DND-41 (cell line): ENCODE measurements around the gene NEMP2.

Source experiments
- EZH2 ChIP-seq: IDR thresholded peaks from 3 replicates; pipeline ENCODE4 v1.6.1; 2012; ENCODE audit warnings: borderline replicate concordance, low read depth, mild to moderate bottlenecking, moderate library complexity, low read length, inconsistent platforms; ENCODE audit not compliant: severe bottlenecking
- TF ChIP-seq, protein P1 (sequence below): IDR thresholded peaks from 2 replicates; pipeline ENCODE4 v1.5.1; 2012; ENCODE audit warnings: borderline replicate concordance, low read length, moderate library complexity, mild to moderate bottlenecking; ENCODE audit not compliant: poor library complexity, severe bottlenecking; ENCODE audit errors: extremely low read depth

DNA sequence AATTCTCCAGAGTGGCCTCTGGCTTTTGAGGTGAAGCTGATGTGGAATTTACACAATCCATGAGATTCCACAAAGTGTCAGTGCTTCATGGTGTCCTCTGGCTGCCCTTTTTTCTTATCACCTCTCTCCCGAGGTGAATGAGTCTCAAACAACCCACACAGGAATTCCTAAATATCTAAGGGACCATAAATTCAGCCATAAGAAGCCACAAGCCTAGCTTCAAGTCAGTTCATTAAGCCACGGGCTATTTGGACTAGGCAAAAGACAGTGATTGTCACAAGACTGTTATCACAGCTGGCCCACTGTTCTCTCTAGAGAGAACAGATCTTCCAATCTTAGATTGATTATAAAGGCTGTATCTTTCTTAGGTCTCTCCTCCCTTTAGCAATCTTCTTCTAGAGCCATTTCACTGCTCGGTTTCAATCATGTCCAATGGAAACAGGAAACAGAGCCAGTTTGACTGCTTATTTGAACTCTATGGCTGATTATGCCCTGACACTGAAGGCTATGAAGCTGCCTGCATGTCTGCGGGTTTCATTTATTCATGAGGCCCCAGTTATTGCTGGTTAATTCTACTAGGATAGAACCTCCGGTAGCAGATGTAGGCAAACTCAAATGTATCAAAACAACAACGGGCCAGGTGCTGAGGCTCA lies 4.1 kb downstream of the NEMP2 start:
- TF ChIP-seq, protein P1, sequence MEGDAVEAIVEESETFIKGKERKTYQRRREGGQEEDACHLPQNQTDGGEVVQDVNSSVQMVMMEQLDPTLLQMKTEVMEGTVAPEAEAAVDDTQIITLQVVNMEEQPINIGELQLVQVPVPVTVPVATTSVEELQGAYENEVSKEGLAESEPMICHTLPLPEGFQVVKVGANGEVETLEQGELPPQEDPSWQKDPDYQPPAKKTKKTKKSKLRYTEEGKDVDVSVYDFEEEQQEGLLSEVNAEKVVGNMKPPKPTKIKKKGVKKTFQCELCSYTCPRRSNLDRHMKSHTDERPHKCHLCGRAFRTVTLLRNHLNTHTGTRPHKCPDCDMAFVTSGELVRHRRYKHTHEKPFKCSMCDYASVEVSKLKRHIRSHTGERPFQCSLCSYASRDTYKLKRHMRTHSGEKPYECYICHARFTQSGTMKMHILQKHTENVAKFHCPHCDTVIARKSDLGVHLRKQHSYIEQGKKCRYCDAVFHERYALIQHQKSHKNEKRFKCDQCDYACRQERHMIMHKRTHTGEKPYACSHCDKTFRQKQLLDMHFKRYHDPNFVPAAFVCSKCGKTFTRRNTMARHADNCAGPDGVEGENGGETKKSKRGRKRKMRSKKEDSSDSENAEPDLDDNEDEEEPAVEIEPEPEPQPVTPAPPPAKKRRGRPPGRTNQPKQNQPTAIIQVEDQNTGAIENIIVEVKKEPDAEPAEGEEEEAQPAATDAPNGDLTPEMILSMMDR = no peak
- no peak for TF ChIP-seq EZH2
